ENCODE data around the gene KCNAB1.

- TF ChIP-seq POLR2AphosphoS5 (IDR thresholded peaks at IDR 0.05; ENCODE audit: low read depth, low read length) = no peak
- no peak for TF ChIP-seq TAF1 (IDR thresholded peaks at IDR 0.05; ENCODE audit: borderline replicate concordance, insufficient read depth, low read length)
- TF ChIP-seq SIN3A (IDR thresholded peaks at IDR 0.05; ENCODE audit: borderline replicate concordance, insufficient read depth, low read length) = no peak
- no peak for TF ChIP-seq REST (IDR thresholded peaks at IDR 0.05; ENCODE audit: insufficient read depth in 1 of 2, low read depth in 2 of 2, low read length in 2 of 2)
- TF ChIP-seq FOXP2 (optimal IDR thresholded peaks at IDR 0.05; ENCODE audit: borderline replicate concordance, extremely low read depth, extremely low read length, insufficient read depth) = no peak
Observed at GRCh38 chr3:156349111-156349510, 228.7 kb downstream of the KCNAB1 start.

Measured in PFSK-1 (cell line).